ENCODE results near the gene OR51D1.
A peak's percentile ranks its signal among the peaks of the same experiment; 100 is the strongest.

DNA sequence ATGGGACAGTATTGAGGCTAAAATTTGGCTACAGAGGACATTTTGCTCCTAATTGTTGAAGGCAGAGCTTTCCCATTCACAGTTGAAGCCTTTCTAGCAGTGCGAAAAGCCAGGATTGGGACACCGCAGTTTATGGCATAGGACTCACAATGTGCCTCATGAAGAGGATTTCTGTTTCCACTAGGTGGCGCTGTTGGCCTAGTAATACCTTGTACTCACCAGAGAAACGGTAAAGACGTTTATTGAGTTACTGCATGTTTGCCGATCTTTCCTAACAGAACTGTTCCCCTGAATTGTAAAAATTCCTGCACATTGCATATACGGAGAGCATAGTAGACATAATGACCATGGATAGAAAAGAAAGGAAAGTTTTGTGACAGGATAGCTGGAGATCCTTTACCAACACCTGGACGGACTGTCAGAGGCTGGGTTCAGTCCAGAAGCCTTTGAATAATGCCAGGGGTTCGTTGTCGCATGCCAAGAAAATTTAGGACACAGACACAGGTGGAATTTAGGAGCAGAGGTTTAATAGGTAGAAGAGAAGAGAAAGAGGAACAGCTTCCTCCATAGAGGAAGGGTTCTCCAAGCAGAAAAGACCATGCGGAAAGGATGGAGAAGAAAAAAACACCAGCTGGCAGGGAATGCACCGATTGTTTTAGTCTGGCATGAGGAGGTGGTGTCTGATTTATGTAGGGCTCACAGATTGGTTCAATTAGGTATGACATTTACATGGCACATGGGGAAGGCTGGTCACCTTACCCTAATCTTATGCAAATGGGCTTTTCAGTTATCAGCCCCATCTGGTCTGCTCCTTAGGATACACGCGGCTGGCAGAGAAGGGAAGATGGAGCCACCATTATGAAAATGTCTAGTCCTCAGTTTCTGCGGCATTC, 10.8 kb upstream of the OR51D1 start:
- TF ChIP-seq, protein P1, sequence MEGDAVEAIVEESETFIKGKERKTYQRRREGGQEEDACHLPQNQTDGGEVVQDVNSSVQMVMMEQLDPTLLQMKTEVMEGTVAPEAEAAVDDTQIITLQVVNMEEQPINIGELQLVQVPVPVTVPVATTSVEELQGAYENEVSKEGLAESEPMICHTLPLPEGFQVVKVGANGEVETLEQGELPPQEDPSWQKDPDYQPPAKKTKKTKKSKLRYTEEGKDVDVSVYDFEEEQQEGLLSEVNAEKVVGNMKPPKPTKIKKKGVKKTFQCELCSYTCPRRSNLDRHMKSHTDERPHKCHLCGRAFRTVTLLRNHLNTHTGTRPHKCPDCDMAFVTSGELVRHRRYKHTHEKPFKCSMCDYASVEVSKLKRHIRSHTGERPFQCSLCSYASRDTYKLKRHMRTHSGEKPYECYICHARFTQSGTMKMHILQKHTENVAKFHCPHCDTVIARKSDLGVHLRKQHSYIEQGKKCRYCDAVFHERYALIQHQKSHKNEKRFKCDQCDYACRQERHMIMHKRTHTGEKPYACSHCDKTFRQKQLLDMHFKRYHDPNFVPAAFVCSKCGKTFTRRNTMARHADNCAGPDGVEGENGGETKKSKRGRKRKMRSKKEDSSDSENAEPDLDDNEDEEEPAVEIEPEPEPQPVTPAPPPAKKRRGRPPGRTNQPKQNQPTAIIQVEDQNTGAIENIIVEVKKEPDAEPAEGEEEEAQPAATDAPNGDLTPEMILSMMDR (IDR thresholded peaks at IDR 0.05 in 8 of 11, conservative IDR thresholded peaks at IDR 0.05 in 3 of 11): peak in 9 of 11 experiments; percentile 6 to 68 (median 50)
- TF ChIP-seq POLR2A (IDR thresholded peaks at IDR 0.05) (no peak), POLR2AphosphoS5 (IDR thresholded peaks at IDR 0.05) (no peak)
